ENCODE results near the gene NDUFA3.
"Not testable (repeated sequence)": the region's sequence is repeated elsewhere in the genome, so short reads cannot be mapped to it uniquely, and the experiment has no call there.

The NDUFA3 gene

DNA sequence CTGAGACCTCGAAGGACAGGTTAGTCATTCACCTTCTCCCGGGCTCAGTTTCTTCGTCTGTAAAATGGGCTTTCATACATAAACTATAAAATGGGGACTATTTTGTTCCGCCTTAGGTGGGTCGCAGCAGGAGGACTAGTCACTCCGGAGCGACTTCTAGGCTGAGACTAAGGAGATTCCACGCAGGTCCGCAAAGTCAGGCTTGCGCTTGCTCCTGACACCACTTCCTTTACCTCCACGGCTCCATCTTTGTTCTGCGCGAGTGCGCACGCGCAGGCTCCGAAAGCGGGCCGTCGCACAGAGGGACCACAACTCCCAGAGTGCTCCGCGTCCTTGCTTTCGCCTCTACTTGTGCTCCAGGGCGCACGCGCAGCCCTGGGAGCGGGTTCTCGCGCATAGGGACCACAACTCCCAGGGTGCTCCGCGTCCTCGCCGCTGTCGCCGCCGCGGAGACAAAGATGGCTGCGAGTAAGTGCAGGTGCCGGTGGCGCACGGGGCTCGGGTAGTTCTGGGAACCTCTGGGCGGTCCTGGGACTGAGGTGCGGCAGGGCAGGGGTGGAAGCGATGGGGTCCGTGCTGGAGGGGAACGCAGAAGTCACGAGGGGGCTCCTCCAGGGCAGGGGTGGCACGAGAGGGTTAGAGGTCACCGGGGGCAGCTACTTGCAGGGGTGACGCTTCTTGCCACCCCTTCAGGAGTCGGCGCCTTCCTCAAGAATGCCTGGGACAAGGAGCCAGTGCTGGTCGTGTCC is at the start of gene NDUFA3:
Gene NDUFA3, plus strand, starts transcription at position 435 of the 749 bp plus-strand sequence. Its CDS starts 24 bp downstream, at position 459.
- Mint-ChIP-seq H3K4me1 (peaks cover 23% of the 10 kb centered on the region), H3K36me3 (peaks cover 4% of the 10 kb centered on the region), H3K27ac (peak within 1 kb of the TSS; percentile 91), H3K9me3 (no peaks in the 10 kb centered on the region), H3K27me3 (no peaks in the 10 kb centered on the region), H3K4me3 (peak within 1 kb of the TSS; percentile 98)

- Mint-ChIP-seq H3K9me3 (no peaks in the 10 kb centered on the region), H3K27me3 (peaks cover 4% of the 10 kb centered on the region), H3K36me3 (no peaks in the 10 kb centered on the region), H3K27ac (no peak overlapping the region), H3K4me3 (no peak overlapping the region), H3K4me1 (no peaks in the 10 kb centered on the region)
Measured at GRCh38 chr19:54062643-54063042, 40.0 kb upstream of the NDUFA3 start.

GRCh38 chr19:54063350-54064116 is 39.1 kb upstream of the NDUFA3 start, which contains the start of gene VSTM1:
Gene VSTM1, minus strand, starts transcription at chr19:54063897. Its CDS starts 120 bp downstream, at chr19:54063777.
- Mint-ChIP-seq H3K9me3 (no peaks in the 10 kb centered on the region), H3K27me3 (peaks cover 4% of the 10 kb centered on the region), H3K27ac (no peak within 1 kb of the TSS), H3K36me3 (no peaks in the 10 kb centered on the region), H3K4me1 (no peaks in the 10 kb centered on the region), H3K4me3 (no peak within 1 kb of the TSS)

- Mint-ChIP-seq H3K4me3 (no peak overlapping the region), H3K27ac (no peak overlapping the region), H3K27me3 (peaks cover 4% of the 10 kb centered on the region)
Measured at GRCh38 chr19:54069470-54069869, 33.2 kb upstream of the NDUFA3 start.

DNA sequence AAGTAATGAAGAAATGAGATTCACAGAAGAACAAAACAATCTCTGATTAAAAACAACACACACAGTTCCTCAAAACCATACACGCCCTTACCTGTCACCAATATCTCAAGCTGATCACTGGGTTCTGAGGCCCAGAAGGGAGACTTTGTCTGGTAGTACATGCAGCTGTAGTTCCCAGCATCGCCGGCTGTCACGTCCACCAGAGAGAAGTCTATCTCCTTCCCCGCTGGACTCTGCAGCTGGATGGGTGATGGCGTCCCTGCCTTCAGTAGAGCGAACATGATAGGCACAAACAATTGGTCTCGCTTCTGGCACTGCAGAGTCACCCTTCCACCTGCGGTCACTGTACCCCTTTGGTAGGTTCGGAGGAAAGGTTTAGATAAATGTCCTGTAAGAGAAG is 28.8 kb upstream of the NDUFA3 start:
- no peaks in the 10 kb centered on the region for H3K9me3 Mint-ChIP-seq
- no peak overlapping the region for H3K4me3 Mint-ChIP-seq
- H3K36me3 Mint-ChIP-seq = no peaks in the 10 kb centered on the region
- no peaks in the 10 kb centered on the region for H3K27me3 Mint-ChIP-seq
- H3K27ac Mint-ChIP-seq = no peak overlapping the region
- no peaks in the 10 kb centered on the region for H3K4me1 Mint-ChIP-seq

More at GRCh38 chr19:54069470-54069869, 33.2 kb upstream of the NDUFA3 start:
- no peaks in the 10 kb centered on the region for H3K4me1 Mint-ChIP-seq
- no peaks in the 10 kb centered on the region for H3K9me3 Mint-ChIP-seq
- no peaks in the 10 kb centered on the region for H3K36me3 Mint-ChIP-seq

DNA sequence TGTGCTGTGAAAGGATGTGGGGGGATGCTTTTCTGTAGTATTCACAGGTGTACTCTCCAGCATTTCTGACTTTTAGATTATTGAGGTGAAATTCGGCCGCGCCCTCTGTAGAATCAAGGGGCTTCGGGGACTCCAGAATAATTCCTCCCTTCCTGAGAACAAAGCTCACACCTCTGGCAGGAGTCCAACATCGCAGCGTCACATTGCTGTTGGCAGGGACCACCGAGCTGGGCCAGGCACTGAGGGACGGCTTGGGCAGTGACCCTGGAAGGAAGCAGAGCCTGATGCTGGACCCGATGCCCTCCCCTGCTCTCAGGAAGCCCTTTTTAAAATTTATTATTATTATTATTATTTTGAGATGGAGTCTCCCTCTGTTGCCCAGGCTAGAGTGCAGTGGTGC is 27.8 kb upstream of the NDUFA3 start:
- Mint-ChIP-seq H3K27me3 (peaks cover 2% of the 10 kb centered on the region), H3K4me3 (no peak overlapping the region), H3K4me1 (no peaks in the 10 kb centered on the region), H3K36me3 (no peaks in the 10 kb centered on the region), H3K27ac (no peak overlapping the region), H3K9me3 (no peaks in the 10 kb centered on the region)

GRCh38 chr19:54077334-54077733 is 25.3 kb upstream of the NDUFA3 start:
- Mint-ChIP-seq H3K4me1 (no peaks in the 10 kb centered on the region), H3K9me3 (no peaks in the 10 kb centered on the region), H3K4me3 (no peak overlapping the region), H3K27me3 (peaks cover 2% of the 10 kb centered on the region), H3K36me3 (no peaks in the 10 kb centered on the region), H3K27ac (no peak overlapping the region)

- H3K27ac Mint-ChIP-seq = no peak within 1 kb of the TSS
- no peaks in the 10 kb centered on the region for H3K4me1 Mint-ChIP-seq
- no peak within 1 kb of the TSS for H3K4me3 Mint-ChIP-seq
- H3K9me3 Mint-ChIP-seq = no peaks in the 10 kb centered on the region
- H3K36me3 Mint-ChIP-seq = peaks cover 2% of the 10 kb centered on the region
- peaks cover 7% of the 10 kb centered on the region for H3K27me3 Mint-ChIP-seq
Measured at GRCh38 chr19:54081032-54081431, 21.6 kb upstream of the NDUFA3 start, which contains the start of gene TARM1. Gene TARM1, minus strand, starts transcription at chr19:54081365. Its CDS starts 25 bp downstream, at chr19:54081340.

DNA sequence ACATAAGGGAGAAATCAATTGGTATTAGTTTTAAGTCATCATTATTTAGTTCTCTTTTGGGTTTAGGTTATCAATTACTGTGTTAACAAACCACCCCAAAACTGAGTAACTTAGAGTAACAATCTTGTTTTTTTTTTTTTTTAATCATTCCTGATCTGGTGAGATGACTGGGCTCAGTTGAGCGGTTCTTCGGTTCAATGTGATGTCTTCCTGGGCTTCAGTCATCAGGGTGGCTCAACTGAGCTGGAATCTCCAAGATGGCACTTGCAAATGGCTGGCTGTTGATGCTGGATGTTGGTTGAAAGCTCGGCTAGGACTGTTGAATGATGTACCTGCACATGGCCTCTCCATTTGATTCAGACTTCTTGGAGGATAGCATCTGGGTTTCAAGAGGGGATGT is 18.2 kb upstream of the NDUFA3 start:
- H3K36me3 Mint-ChIP-seq = peaks cover 2% of the 10 kb centered on the region
- H3K27ac Mint-ChIP-seq = no peak overlapping the region
- H3K9me3 Mint-ChIP-seq = no peaks in the 10 kb centered on the region
- no peak overlapping the region for H3K4me3 Mint-ChIP-seq
- no peaks in the 10 kb centered on the region for H3K4me1 Mint-ChIP-seq
- peaks cover 9% of the 10 kb centered on the region for H3K27me3 Mint-ChIP-seq

- peaks cover 11% of the 10 kb centered on the region for H3K27me3 Mint-ChIP-seq
- no peaks in the 10 kb centered on the region for H3K9me3 Mint-ChIP-seq
- no peak overlapping the region for H3K4me3 Mint-ChIP-seq
- H3K4me1 Mint-ChIP-seq = peaks cover 14% of the 10 kb centered on the region
- peak overlapping the region; percentile 14 for H3K27ac Mint-ChIP-seq
- H3K36me3 Mint-ChIP-seq = no peaks in the 10 kb centered on the region
Measured at GRCh38 chr19:54094426-54095000, 8.1 kb upstream of the NDUFA3 start.

DNA sequence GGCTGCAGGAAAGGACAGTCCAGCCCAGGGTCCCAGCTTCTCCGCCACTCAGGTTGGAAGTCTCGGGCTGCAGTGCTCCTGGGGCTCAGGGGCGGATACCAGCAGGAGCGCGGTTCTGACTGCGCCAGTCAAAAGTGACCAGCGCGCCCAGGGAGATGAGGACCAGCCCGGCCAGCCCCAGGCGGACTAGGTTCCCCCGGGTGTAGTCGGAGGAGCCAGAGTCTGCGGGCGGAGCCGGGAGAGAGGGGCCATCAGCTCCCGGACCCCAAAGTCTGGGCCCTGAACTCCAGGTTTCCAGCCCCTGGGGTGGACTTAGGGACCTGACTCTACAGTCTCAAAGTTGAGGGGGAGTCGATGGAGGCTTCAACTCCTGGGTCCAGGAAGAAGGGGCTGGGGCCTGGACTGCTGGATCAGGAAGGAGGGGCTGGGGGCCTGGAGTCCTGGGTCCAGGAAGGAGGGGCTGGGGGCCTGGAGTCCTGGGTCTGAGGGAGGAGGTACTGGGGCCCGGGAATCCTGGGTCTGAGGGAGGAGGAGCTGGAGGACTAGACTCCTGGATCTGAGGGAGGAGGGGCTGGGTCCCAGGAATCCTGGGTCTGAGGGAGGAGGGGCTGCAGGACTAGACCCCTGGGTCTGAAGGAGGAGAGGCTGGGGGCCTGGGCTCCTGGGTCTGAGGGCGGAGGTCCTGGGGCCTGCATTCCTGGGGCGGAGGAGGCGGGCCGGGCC is 7.4 kb upstream of the NDUFA3 start:
- Mint-ChIP-seq H3K27ac (no peak overlapping the region), H3K27me3 (peaks cover 10% of the 10 kb centered on the region), H3K9me3 (no peaks in the 10 kb centered on the region), H3K36me3 (no peaks in the 10 kb centered on the region), H3K4me1 (peaks cover 14% of the 10 kb centered on the region), H3K4me3 (peak overlapping the region; percentile 15)

DNA sequence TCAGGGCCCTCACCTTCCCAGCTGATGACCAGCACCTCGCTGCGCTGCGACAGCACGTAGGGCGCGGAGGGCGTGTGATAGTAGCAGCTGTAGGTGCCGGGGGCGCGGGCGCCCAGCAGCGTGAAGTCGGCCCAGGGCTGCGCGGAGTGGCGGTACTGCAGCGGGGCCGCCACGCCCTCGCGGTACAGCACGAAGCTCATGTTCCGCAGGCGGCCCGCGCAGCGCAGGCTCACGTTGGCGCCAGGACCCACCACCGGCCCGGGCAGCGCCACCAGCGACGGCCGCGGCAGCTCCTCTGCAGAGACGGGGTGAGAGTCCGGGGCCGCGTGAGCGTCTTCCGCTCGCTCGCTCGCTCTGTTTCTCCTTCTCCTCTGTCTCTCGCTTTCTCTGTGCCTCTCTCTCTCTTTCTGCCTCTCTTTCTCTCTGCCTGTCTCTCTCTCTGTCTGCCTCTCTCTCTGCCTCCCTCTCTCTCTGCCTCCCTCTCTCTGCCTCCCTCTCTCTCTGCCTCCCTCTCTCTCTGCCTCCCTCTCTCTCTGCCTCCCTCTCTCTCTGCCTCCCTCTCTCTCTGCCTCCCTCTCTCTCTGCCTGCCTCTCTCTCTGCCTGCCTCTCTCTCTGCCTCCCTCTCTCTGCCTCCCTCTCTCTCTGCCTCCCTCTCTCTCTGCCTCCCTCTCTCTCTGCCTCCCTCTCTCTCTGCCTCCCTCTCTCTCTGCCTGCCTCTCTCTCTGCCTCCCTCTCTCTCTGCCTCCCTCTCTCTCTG is 6.6 kb upstream of the NDUFA3 start:
- not testable (repeated sequence) for H3K9me3 Mint-ChIP-seq, H3K27me3 Mint-ChIP-seq, H3K36me3 Mint-ChIP-seq
- peak overlapping the region; percentile 80 for H3K4me3 Mint-ChIP-seq
- peak overlapping the region; percentile 81 for H3K27ac Mint-ChIP-seq
- H3K4me1 Mint-ChIP-seq = peaks cover 14% of the 10 kb centered on the region

GRCh38 chr19:54096617-54097106 is 6.0 kb upstream of the NDUFA3 start:
- H3K4me1 Mint-ChIP-seq = peaks cover 14% of the 10 kb centered on the region
- peaks cover 8% of the 10 kb centered on the region for H3K27me3 Mint-ChIP-seq
- H3K9me3 Mint-ChIP-seq = no peaks in the 10 kb centered on the region

GRCh38 chr19:54099190-54099902 is 3.3 kb upstream of the NDUFA3 start:
- no peak overlapping the region for H3K27ac Mint-ChIP-seq
- H3K9me3 Mint-ChIP-seq = no peaks in the 10 kb centered on the region
- no peak overlapping the region for H3K4me3 Mint-ChIP-seq
- H3K27me3 Mint-ChIP-seq = peaks cover 3% of the 10 kb centered on the region
- H3K36me3 Mint-ChIP-seq = no peaks in the 10 kb centered on the region
- H3K4me1 Mint-ChIP-seq = peaks cover 21% of the 10 kb centered on the region

More at GRCh38 chr19:54096617-54097106, 6.0 kb upstream of the NDUFA3 start:
- no peaks in the 10 kb centered on the region for H3K36me3 Mint-ChIP-seq
- peak overlapping the region; percentile 60 for H3K4me3 Mint-ChIP-seq
- H3K27ac Mint-ChIP-seq = peak overlapping the region; percentile 48

Measured in activated naive CD4-positive, alpha-beta T cell treated with anti-CD3 and anti-CD28 coated beads, Interleukin-2, amount 50 U/mL, for 24 hours (primary cell).